Measurements from ENCODE around the gene VANGL2. TPM values are rescaled to one million over a fixed set of nuclear protein-coding genes. Genes with fewer than 3 reads are reported as not detected.

VANGL2 gene
- total RNA-seq, 2 donors from 2014 or later, result 9.7 to 13.6 TPM

DNA sequence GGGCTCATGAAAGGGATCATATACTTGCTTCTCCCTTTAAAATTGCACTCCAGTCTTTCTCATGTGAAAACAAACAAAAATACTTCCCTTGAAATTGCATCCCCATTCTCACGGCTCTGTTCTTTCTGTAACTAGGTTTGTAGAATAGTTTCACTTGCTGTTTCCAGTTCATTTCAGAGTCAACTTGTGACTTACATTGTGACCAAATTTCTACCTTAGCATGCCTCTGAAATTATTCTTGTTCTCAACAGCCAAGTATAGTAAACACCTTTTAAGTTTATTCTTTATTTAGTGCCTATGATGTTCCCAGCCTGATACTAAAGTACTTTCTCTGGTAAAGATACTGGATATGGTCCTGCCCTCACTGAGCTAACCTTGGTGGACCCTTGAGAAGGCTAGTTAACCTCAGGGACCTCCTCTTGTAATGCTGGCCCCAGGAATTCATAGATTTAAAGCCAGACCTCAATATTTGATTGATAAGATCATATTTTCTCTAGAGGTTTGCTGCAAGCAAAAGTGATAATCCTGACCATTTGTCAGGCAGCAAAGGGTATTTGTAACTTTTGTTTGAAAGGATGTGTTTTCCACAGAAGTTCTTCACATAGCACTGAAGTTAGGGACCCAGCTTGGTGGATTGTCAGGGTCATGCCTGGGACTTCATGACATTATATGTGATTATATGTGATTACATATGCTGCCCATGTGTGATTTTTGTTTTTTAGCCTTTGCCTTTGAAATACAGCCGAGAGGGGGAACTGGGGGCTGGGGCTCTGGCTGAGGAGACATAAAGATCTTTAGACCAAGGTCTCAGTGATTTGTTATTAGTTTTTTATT lies 29.6 kb downstream of the VANGL2 start:
- intact Hi-C loops (cut with DNase I), result loop anchor here (5.0 to 10.0 kb wide), 2 partner anchors 177 to 525 kb away; partner anchors contain the start of gene ITLN2
- Histone ChIP-seq H3K27me3 (replicated peaks; ENCODE audit: insufficient read depth) (no peaks in the 10 kb centered on the region), H3K27ac (no peak overlapping the region), H3K9me3 (no peaks in the 10 kb centered on the region), H3K4me1 (replicated peaks) (peaks cover 2% of the 10 kb centered on the region), H3K36me3 (no peaks in the 10 kb centered on the region), H3K4me3 (no peak overlapping the region)
- DNase-seq (ENCODE audit: low spot score), result no peak
- TF ChIP-seq, protein P1, sequence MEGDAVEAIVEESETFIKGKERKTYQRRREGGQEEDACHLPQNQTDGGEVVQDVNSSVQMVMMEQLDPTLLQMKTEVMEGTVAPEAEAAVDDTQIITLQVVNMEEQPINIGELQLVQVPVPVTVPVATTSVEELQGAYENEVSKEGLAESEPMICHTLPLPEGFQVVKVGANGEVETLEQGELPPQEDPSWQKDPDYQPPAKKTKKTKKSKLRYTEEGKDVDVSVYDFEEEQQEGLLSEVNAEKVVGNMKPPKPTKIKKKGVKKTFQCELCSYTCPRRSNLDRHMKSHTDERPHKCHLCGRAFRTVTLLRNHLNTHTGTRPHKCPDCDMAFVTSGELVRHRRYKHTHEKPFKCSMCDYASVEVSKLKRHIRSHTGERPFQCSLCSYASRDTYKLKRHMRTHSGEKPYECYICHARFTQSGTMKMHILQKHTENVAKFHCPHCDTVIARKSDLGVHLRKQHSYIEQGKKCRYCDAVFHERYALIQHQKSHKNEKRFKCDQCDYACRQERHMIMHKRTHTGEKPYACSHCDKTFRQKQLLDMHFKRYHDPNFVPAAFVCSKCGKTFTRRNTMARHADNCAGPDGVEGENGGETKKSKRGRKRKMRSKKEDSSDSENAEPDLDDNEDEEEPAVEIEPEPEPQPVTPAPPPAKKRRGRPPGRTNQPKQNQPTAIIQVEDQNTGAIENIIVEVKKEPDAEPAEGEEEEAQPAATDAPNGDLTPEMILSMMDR (IDR thresholded peaks at IDR 0.05), result no peak
- TF ChIP-seq POLR2A (IDR thresholded peaks at IDR 0.05), result no peak
- TF ChIP-seq POLR2AphosphoS5 (IDR thresholded peaks at IDR 0.05), result no peak
- 55% methylated on average over 2 of the region's 2 CpGs for WGBS

DNA sequence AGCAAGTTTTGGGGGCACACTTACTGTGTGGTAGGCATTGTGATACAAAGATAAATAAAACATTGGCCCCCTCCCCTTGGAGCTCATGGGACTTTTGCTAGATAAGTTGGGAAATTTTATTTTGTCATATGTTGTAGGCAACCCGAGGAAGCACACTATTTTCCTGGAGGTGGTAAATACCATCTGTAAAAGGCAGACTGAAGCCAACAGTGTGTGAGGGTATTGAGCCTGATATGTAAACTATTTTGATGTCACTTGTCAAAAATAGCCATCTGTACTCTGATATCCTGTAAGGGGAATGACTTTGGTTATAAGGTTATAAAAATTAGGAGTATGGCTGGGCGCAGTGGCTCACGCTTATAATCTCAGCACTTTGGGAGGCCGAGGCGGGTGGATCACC lies 30.6 kb downstream of the VANGL2 start:
- no peak for DNase-seq (ENCODE audit: low spot score)
- intact Hi-C loops (cut with DNase I), result no loop called here

DNA sequence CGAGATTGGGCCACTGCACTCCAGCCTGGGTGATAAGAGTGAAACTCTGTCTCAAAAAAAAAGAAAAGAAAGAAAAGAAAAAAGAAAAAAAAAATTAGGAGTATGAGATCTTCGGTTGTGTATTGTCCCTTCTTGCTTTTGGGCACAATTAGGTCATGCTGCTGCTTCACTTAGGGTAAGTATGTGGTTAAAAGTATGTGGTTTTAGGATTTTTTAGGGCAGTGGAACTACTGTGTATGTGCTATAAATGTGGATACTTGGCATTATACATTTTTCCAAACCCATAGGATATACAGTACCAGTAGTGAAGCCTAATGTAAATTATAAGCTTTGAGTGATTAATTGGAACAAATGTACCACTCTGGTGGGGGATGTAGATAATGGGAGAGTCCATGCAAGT lies 31.2 kb downstream of the VANGL2 start:
- WGBS, result 91% methylated on average over 2 of the region's 2 CpGs
- peaks cover 2% of the 10 kb centered on the region for H3K4me1 ChIP-seq (replicated peaks)
- DNase-seq (ENCODE audit: low spot score), result no peak
- no peaks in the 10 kb centered on the region for H3K9me3 ChIP-seq
- intact Hi-C loops (cut with DNase I), result no loop called here
- TF ChIP-seq, protein P1 (IDR thresholded peaks at IDR 0.05), result no peak
- no peak for TF ChIP-seq POLR2AphosphoS5 (IDR thresholded peaks at IDR 0.05)
- no peak for TF ChIP-seq POLR2A (IDR thresholded peaks at IDR 0.05)
- no peaks in the 10 kb centered on the region for H3K36me3 ChIP-seq
- H3K4me3 ChIP-seq, result no peak overlapping the region
- no peaks in the 10 kb centered on the region for H3K27me3 ChIP-seq (replicated peaks; ENCODE audit: insufficient read depth)
- no peak overlapping the region for H3K27ac ChIP-seq

More for the DNA sequence above, 30.6 kb downstream of the VANGL2 start:
- WGBS, result 82% methylated on average over 5 of the region's 5 CpGs
- Histone ChIP-seq H3K27ac (no peak overlapping the region), H3K27me3 (replicated peaks; ENCODE audit: insufficient read depth) (no peaks in the 10 kb centered on the region), H3K36me3 (no peaks in the 10 kb centered on the region), H3K4me1 (replicated peaks) (peaks cover 2% of the 10 kb centered on the region), H3K4me3 (no peak overlapping the region), H3K9me3 (no peaks in the 10 kb centered on the region)
- TF ChIP-seq, protein P1 (IDR thresholded peaks at IDR 0.05), result no peak
- TF ChIP-seq POLR2AphosphoS5 (IDR thresholded peaks at IDR 0.05) (no peak), POLR2A (IDR thresholded peaks at IDR 0.05) (no peak)

DNA sequence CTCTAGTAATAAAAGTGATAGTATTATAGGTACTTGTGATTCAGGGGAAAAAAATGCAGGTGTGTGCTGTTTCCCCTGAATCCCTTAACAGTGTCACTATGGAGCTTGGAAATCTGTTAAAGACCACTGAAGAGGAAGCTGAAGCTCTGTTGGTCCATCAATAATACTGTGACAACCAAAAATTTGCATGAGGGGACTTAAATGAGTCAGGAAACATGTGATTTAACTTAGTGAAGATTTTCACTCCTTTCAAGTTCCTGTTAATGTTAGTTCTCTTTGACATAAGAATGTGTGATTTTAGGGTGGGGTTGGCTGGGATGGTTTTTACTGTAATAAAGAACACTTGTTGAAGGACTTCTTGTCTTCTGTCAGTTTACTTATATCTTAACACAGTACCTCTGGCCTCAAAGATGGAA lies 32.0 kb downstream of the VANGL2 start:
- Histone ChIP-seq H3K4me1 (replicated peaks) (peaks cover 2% of the 10 kb centered on the region), H3K9me3 (no peaks in the 10 kb centered on the region), H3K27me3 (replicated peaks; ENCODE audit: insufficient read depth) (no peaks in the 10 kb centered on the region), H3K27ac (no peak overlapping the region), H3K36me3 (no peaks in the 10 kb centered on the region), H3K4me3 (no peak overlapping the region)
- intact Hi-C loops (cut with DNase I), result no loop called here
- DNase-seq (ENCODE audit: low spot score), result no peak
- TF ChIP-seq POLR2AphosphoS5 (IDR thresholded peaks at IDR 0.05) (no peak), POLR2A (IDR thresholded peaks at IDR 0.05) (no peak)
- TF ChIP-seq, protein P1 (IDR thresholded peaks at IDR 0.05), result no peak

DNA sequence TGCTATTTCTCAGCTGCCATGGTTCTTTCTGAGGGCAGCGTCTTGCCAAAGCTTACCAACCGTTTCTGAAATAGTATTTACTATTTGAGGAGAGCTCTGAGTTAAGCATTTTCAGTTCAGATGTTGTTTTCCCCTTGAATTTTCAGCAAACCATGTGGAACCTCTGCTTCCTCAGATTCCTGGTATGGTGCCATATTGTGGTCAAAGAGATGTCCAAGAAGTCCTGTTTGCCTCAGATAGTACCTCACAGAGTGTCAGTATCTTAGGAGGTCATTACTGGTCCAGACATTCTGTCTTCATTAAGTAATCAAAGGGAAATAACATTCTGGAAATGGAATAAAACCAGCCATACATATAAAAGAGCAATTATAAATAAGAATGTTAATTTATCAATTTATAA lies 36.6 kb downstream of the VANGL2 start:
- DNase-seq (ENCODE audit: low spot score), result no peak
- 77% methylated on average over 2 of the region's 2 CpGs for WGBS
- intact Hi-C loops (cut with DNase I), result no loop called here
- TF ChIP-seq POLR2A (IDR thresholded peaks at IDR 0.05) (no peak), POLR2AphosphoS5 (IDR thresholded peaks at IDR 0.05) (no peak)
- TF ChIP-seq, protein P1 (IDR thresholded peaks at IDR 0.05), result no peak
- Histone ChIP-seq H3K27me3 (replicated peaks; ENCODE audit: insufficient read depth) (no peaks in the 10 kb centered on the region), H3K4me1 (replicated peaks) (no peaks in the 10 kb centered on the region), H3K4me3 (no peak overlapping the region), H3K9me3 (no peaks in the 10 kb centered on the region), H3K36me3 (no peaks in the 10 kb centered on the region), H3K27ac (no peak overlapping the region)

Measured in prostate gland (tissue), 2 donors.